Stimulated activated naive CD4-positive, alpha-beta T cell (primary cell): ENCODE results near the gene MYEF2.

Source experiments
- DNase-seq, 6 experiments: peaks; one replicate each; lab custom pipeline; 2025; lab: John Stamatoyannopoulos, UW

The MYEF2 gene, protein sequence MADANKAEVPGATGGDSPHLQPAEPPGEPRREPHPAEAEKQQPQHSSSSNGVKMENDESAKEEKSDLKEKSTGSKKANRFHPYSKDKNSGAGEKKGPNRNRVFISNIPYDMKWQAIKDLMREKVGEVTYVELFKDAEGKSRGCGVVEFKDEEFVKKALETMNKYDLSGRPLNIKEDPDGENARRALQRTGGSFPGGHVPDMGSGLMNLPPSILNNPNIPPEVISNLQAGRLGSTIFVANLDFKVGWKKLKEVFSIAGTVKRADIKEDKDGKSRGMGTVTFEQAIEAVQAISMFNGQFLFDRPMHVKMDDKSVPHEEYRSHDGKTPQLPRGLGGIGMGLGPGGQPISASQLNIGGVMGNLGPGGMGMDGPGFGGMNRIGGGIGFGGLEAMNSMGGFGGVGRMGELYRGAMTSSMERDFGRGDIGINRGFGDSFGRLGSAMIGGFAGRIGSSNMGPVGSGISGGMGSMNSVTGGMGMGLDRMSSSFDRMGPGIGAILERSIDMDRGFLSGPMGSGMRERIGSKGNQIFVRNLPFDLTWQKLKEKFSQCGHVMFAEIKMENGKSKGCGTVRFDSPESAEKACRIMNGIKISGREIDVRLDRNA

DNA sequence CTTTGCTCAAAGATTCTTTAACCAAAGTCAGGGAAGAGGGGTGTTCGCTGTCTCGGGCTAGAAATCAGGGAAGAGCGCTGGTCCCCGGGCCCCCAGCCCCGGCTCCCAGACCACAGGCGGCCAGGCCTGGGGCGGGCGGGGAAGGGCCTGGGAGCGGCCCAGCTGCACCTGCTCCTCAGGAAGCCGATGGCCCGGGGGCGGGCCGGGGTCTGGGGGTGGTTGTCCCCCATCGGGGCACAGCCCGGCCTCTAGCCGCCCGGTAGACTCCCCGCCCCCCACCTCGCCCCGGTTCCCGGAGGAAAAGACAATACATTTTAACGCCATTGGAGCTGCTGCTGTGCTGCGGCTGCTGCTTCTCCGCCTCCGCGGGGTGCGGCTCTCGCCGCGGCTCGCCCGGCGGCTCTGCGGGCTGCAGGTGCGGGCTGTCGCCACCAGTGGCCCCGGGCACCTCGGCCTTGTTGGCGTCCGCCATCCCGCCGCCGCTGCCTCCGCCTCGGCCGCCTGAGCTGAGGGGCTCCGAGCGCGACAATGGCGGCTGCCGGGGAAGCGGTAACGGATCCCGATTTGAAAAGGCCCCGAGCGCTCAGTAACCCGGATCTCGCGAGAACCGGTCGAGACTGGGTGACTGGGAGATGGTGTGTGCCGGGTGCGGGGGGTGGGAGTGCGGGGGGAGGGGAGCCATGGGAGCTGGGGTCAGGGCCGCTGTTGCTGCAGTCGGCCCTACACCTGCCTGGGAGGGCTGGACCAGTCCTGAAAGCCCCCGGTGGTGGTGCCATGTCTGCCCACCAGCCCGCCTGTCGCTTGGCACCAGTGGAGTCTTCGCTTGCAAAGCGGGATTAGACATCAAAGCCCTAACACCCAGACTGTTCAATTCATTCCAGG is at the start of gene MYEF2:
MYEF2 (minus strand) TSS at position 530 of the 882 bp plus-strand sequence; CDS start at position 472, 58 bp downstream.
- DNase-seq = peak; percentile 6 to 75 (median 45)

DNA sequence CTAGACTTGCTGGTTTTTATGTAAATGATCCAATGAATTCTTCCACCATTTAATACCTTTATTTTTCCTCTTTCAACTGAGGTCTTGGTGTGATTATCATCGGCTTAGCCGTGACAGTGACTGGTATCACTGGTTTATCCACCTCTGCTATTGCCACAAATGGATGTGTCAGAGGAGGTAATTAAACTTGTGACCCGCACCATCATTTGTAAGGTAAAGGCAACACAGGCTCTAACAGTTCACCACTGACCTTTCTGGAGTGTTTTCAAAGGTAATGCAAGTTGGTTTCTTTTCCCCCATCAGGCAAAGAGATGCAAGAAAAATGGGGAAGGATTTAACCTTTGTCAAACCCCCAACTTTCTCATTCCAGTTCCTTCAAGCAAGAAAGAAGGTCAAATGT is 47.7 kb upstream of the MYEF2 start:
- no peak for DNase-seq

DNA sequence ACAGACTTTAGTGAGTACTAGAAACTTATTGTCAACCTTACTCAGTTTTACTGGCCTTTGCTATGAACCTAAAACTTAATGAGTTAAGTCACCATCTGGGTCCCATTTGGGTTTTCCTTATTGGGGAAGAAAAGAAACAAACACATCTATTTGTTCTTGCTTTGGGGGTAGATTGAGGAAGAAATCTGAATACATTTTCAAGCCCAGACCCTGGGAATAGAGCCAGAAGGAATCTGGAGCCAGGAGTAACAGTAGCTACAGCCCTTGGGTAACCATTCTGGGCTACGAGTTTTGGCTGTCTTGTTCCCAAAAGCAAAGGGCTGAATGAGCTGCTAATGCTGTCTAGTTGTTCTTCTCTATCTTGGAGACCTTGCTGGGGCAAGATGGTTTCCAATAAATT is 44.5 kb upstream of the MYEF2 start:
- DNase-seq = no peak

DNA sequence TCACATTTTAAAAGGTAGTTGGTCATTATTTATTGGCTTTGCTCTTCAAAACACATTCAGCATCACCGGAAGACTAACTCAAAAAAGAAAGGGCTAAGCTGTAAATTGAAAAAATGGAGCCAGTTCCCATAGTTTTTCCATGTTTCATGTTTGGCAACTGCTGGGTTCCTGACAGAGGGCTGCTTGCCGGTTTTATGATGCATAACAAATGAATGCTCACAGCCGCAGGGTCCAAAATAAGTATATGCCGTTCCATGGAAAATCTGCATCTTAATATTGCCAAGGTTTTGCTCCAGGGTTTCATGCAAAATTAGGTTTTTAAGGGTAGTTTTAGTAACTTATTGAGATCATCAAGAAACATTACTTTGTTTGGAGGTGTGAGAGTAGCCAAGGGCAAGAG is 43.8 kb upstream of the MYEF2 start:
- no peak for DNase-seq

DNA sequence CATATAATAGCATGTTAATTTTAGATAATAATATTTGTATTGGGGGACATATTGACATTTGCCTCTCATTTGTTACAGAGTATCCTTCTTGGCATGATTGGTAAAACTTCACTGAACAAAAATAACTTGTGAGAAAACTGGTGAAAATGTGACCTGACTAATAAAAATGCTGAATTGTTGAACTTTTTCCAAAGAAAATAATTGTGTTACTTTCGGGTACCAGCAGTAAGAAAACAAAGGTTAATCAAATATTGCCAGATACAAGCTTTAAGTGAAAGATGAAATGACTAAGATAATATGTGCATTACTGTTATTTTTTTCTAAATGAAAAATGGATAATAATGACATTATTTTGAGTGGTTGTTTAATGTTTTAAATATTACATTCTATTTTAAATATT is 43.2 kb upstream of the MYEF2 start:
- no peak for DNase-seq

DNA sequence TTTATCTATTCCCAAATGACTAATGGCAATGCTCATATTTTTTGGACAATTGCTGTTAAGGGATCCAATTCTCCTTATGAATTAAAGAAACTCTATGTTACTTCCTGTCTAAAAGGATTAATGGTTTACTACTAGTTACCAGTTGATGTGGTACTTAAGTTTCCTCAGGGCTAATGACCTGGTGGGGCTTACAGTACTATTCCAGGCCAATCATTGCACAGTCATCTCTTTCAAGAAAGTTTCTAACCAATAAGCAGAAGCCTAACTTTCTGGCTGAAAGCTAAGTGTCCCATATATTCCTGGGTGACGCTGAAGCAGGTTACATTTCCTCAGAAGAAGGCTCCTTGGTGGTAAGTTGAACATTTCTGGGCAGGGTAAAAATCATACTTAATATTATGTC is 27.9 kb upstream of the MYEF2 start, which contains the start of gene SLC12A1:
SLC12A1 (plus strand) TSS at position 322 of the 400 bp plus-strand sequence. CDS start 1,418 bp downstream, outside the sequence.
- DNase-seq = no peak

DNA sequence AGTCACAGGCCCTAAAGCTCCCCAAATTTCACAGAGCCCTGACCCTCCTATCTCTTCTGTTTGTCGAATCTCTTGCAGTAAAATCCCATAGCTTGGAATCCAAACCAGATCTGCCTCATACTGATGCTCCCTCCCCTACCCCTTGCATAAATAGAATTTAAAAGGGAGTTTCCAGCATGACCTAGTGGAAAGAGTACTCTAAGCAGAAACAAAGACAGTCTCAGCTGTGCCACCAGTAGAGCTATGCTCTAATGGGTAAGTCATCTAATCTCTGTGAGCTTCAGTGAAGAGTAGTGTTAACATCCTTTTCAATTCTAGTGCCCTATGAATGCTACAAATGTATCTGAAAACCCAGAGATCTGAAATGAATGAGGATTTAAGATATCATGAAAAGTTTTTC is 24.0 kb upstream of the MYEF2 start:
- DNase-seq = no peak

DNA sequence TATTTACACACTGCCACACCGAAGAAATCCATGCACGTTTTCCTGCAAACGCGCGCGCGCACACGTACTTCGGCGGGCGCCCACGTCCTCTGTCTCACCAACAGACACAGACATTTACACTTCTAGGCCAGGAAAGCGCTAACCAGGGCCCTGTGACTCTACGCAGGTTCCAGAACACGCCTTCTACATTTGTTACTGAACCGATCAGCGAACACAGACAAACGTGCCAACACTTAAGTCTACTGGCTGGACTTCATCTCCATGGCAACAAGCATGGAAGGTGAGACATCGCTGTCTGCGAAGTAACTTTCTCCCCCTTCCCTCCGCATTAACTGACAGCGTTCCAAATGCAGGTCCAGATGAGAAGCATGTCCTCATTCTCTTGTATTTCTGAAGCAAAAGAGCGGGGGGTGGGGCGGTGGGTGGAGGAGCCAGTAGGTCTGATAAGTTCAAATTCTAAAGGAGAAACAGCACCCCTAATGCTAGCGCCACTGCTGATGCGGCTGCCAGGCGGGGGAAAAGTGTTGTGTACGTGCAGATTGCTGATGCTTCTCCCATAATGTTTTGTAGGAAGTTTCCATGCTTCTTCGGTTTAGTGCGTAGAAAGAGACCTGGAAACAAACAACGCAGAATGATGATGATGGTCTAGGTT is 13.6 kb upstream of the MYEF2 start, which contains the start of gene CTXN2:
CTXN2 (plus strand) TSS at position 92 of the 652 bp plus-strand sequence. CDS start 9,636 bp downstream, outside the sequence.
- no peak for DNase-seq

DNA sequence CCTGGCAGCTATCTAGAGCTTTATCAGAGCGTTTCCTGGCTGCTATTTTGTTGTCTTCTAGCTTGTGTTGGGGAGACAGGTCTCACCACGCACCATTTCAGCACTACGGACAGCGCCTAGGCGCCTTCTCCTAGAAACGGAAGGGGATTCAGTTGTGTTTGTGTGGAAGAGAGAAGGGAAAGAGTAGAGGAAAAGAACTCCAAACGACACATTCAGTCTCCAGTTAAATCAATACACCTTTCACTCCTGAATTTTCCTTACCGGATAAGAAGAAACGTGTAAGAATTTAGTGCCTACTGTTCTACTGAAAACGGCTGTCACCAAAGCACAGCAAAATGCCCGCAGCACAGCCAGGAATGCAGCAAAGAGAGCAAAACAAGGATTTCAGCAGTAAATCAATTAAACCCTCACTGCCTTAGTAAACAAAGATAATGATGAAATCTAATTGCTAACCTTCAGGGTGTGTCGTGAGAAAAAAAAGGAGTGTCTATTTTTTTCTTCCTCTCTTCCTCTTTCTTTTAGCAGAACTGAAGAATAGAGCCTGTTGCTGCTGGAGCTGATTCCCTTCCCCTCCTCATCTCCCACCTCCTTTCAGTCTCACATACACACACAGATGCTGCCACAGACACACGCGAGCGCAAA is 13.0 kb upstream of the MYEF2 start:
- DNase-seq = peak in 2 of 6 experiments; percentile 1 to 14

DNA sequence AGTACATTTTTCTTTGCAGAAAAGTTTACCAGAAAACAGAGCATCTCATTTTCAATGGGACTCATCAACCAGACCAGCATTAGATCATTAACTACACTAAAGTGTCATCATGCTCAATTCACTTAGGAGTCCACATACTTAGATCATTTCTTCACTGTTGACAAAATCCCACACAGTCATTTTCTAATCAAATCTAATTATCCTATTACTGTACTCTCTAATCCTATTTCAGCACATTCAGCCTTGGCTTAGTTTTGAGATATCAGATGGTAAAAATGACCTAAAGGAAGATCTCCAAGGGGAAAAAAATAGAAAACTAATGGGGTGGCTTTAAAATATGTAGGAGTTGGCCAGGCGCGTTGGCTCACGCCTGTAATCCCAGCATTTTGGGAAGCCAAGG is 8.2 kb upstream of the MYEF2 start:
- no peak for DNase-seq

DNA sequence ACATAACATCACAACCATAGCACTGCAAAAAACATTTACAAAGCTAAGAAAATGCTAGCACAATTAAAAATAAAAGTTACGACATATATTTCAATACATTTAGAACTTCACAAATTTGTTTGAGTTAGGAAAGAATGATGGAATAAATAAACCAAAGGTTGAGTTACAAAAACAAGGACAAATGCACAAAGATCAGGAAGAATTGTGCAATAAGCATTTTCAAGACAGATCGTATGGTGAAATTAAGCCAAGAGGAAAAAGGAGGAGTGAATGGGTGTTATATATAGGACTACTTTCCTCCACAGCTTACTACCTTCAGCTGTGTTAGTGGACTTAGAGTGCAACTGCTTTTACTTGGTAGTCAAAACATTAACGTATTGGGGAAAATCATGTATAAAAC is 7.4 kb upstream of the MYEF2 start:
- DNase-seq = no peak

DNA sequence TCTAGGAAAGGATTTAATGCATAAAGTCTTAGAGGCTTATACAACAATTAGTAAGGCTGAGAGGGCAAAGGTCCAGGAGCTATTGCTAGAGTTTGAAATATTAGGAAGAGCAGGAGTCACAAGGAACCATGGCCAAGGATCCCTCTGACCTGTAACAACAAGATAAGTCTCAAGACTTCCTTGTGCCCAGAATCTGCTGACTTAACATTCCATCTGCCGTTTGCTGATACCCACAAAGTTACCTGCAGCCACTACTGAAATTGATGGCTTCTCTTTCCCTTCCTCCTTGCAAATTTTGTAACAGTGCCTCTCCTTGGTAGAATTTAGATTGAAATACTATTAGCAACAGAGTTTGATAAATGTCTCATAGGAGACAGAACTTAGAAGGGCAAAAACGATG is 4.7 kb upstream of the MYEF2 start:
- no peak for DNase-seq

DNA sequence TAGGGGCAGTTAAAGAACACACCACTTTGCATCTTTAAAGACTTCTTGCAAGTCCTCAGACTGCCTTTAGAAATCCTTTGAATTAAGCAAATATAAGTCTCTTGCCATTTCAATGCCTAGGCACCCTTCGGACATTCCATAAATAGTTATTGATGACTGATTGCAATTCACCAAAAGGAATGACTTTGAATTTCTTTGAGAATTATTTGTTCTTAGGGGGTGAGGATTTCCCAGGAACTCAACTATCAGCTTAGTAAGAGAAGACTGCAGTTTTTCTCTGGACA is 495 bp upstream of the MYEF2 start:
- no peak for DNase-seq

DNA sequence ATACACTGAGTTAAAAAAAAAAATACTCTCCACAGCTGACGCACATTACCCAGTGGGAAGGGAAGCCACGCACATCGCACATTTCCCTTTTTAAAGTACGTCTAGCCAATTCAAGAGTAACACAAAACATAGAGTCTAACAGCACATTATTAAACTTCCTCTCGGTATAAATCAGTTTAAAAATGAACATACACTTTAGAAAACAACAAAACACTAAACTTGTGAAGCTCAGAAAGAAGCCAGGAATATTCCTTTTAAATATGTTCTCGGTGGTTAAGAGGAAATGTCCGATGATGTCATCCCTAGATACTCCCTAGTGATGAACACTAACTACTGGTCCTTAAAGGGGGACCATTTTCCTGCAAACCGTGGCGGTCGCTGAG is 721 bp downstream of the MYEF2 start:
- DNase-seq = peak in 3 of 6 experiments; percentile 27 to 31 (median 31)

DNA sequence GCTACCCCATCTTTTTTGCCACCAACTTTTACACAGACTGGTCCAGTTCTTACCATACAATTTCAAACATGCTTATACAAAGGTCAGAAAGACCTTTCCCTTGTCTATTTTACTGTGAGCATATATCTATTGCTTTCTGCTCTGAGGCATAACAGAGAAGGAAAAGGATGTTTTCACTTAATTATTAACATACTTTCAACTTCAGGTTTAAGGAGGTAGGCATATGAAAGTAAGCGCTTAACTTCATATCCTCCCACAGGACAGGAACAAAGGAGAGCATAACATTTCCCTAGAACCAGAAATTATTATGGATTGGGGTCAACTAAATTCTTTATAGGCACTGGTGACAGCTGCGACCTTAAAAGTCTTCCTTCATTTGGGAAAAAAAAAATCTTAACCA is 1.1 kb downstream of the MYEF2 start:
- DNase-seq = no peak

DNA sequence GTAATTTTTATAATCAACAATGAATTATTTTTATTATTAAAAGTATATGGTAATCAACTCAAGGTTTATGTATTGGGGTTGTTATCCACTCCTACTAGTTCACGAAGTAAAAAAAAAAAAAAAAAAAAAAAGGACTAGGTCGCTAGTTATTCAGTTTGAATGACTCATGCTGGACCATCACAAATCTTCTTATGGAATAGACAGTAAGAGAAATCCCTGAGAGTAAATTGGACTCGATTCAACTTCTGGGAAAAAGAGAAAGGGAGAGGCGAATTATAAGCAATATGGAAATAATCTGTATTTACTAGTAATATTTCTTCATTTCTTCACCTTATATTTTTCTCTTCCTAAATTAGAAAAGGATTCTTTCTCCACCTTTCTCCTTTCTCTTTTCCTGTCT is 2.0 kb downstream of the MYEF2 start:
- no peak for DNase-seq

DNA sequence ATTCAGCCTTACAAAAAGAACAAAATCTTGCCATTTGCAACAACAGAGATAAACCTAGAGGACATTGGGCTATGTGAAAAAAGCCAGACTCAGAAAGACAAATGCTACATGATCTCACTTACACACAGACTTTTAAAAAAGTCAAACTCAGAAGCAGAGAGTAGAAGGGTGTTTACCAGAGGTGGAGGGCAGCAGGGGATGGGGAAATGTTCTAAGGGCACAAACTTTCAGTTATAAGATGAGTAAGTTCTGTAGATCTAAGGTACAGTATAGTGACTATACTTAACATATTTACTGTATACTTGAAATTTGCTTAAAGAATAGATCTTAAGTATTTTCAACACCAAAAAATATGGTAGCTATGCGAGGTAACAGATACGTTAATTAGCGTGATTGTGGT is 3.0 kb downstream of the MYEF2 start:
- DNase-seq = no peak

DNA sequence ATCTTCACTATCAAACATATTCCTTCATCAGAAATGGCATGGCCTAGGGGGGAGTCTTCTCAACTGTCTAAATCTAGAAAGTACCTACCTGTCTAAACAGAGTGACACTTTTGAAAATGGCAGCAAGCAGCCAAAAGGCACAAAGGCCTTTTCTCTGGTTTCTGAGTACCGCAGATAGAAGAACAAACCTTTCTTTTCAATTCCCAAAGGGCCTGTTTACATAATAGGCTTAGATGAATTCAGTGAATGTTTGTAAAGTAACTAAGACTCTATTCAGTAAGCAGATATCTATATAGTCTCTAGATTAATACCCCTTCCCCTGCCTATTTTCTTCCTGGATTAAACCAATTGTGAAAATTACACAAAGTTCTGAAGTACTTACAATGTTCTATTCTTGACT is 7.1 kb downstream of the MYEF2 start:
- no peak for DNase-seq

DNA sequence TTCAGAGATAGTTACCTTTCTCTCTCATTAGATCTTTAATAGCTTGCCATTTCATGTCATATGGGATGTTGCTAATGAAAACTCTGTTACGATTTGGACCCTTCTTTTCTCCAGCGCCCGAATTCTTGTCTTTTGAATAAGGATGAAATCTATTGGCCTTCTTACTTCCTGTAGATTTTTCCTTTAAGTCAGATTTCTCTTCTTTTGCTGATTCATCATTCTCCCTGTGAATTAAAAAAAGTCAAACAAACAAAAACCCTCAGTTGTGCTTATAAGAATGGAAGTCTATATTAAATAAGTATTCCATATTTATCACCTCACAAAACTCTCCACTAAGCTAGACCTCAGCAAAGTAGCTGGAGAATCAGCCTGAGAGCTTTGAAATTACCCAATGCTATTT is 9.5 kb downstream of the MYEF2 start:
- DNase-seq = no peak

DNA sequence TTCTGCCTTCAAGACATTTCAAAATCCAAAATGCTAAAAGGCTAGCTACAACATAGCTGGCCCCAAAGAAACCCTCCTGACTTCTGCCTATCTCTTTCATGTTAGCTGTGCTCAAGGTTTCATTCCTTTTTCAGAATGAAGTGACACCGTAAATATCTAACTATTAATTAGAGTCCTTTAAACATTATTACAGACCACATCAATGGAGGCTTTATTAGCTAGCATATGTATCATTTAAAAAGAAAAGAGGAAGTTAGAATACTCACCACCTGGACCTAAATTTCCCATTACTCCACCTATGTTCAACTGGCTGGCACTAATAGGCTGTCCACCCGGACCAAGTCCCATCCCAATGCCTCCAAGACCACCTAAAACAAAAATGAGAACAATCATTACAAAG is 24.6 kb downstream of the MYEF2 start:
- DNase-seq = no peak

DNA sequence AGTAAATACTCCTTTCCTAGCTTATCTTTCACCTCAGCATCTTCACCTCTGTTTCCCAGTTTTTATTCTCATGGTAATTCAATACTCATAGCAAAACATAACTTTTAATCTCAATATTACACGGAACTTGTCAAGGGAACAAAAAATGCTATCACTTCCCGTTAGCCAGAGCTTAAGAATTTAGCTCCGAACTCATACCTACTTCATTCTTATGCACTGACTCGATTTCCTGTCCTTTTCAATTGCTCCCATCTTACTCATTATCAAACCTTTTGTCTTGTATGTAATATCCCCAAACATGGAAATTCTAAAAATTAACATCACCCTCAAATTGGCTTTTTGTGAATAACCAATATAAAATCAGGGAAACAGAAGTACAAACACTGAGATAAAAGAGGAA is 28.2 kb downstream of the MYEF2 start:
- DNase-seq = no peak

DNA sequence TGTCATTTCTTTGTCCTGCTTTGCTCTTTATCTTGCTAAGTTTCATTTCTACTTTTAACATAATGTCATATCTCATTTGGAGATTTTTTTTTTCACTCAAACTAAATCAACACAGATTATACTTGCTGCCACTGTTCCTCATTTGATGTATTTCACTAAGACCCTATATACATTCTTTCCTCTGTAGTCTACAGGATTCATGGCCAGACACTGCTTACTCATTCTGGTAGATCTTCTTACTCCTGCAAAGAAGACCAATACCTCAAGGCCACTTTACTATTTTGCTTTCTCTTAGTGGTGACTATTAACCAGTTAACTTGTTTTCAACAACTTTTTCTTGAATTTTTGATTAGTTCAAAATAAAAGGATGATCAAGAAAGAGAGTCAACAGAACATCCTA is 30.7 kb downstream of the MYEF2 start:
- no peak for DNase-seq
